Gastroesophageal sphincter (tissue), 4 donors: ENCODE results near the gene ENO2. TPM values are rescaled to one million over a fixed set of nuclear protein-coding genes. Genes with fewer than 3 reads are reported as not detected.

Source experiments
- ATAC-seq: fragments of 150-250 bp; one replicate; pipeline ENCODE4 v1.9.1; 2016; ENCODE audit warnings: mild to moderate bottlenecking, moderate library complexity
- H3K27ac ChIP-seq, 4 donors: fragments of 200-600 bp; sonication (generic) in 3 of 4; 1 replicate in 3 of 4; 2 replicates in 1 of 4; pipeline ENCODE4 v1.5.1; 2016 to 2019
- H3K27me3 ChIP-seq: fragments of 200-600 bp; sonication (generic); one replicate; pipeline ENCODE4 v1.5.1; 2019
- H3K36me3 ChIP-seq, 2 donors: fragments of 200-600 bp; sonication (generic); one replicate each; pipeline ENCODE4 v1.5.1; 2019; ENCODE audit warnings: control low read depth in 1 of 2
- H3K4me1 ChIP-seq, 3 donors: fragments of 200-600 bp; sonication (generic); 1 replicate in 2 of 3; 2 replicates in 1 of 3; pipeline ENCODE4 v1.5.1; 2016 to 2019; ENCODE audit warnings: control low read depth in 2 of 3
- H3K4me3 ChIP-seq, 2 donors: fragments of 200-600 bp; sonication (generic); one replicate each; pipeline ENCODE4 v1.5.1; 2019; ENCODE audit warnings: mild to moderate bottlenecking in 1 of 2, moderate library complexity in 1 of 2
- H3K9me3 ChIP-seq, 3 donors: fragments of 200-600 bp; sonication (generic); one replicate each; pipeline ENCODE4 v1.5.1; 2017 to 2019; ENCODE audit warnings: control low read depth in 2 of 3
- CTCF ChIP-seq, 4 experiments: fragments of 200-600 bp in 2 of 4; fragments of 450-650 bp in 2 of 4; sonication (generic) in 1 of 4; IDR thresholded peaks; one replicate each; pipeline ENCODE4 v1.5.1; 2017 to 2019; ENCODE audit warnings: antibody characterized with exemption in 4 of 4, mild to moderate bottlenecking in 2 of 4, moderate library complexity in 2 of 4
- EP300 ChIP-seq: sonication (generic); formaldehyde crosslinking; IDR thresholded peaks from one replicate; pipeline ENCODE4 v1.6.1; 2017; ENCODE audit warnings: antibody characterized with exemption, mild to moderate bottlenecking
- POLR2A ChIP-seq, 2 donors: fragments of 450-650 bp; IDR thresholded peaks; one replicate each; pipeline ENCODE4 v1.6.1; 2017; ENCODE audit warnings: antibody characterized with exemption in 2 of 2, mild to moderate bottlenecking in 2 of 2, moderate library complexity in 1 of 2
- POLR2AphosphoS5 ChIP-seq: sonication (generic); formaldehyde crosslinking; IDR thresholded peaks from one replicate; pipeline ENCODE4 v1.6.1; 2017; ENCODE audit warnings: antibody characterized with exemption
- WGBS, 2 donors: methylation state at CpG; one replicate each; pipeline ENCODE4 v1.1.5; 2018; ENCODE audit warnings: low coverage in 1 of 2; 5-methylcytosine and 5-hydroxymethylcytosine counted together
- total RNA-seq, 4 donors: library from RNA; depleted of rRNA; stranded (reverse); fragments of >200 nt; gene quantifications; one replicate each; pipeline ENCODE4 v1.1.0, GENCODE V29; 2016

Gene ENO2
- total RNA-seq, 4 donors from 2014 or later: 31.2 to 68.2 (median 43.5) TPM

GRCh38 chr12:6959058-6959804, 44.9 kb downstream of the ENO2 start:
- peaks cover 0 to 51% (median 5%) of the 10 kb centered on the region in 3 donors for H3K4me1 ChIP-seq
- H3K9me3 ChIP-seq: no peaks in the 10 kb centered on the region
- peak overlapping the region in 2 of 4 donors; percentile 31 to 81 for H3K27ac ChIP-seq
- H3K4me3 ChIP-seq: no peak overlapping the region
- no peaks in the 10 kb centered on the region for H3K27me3 ChIP-seq
- H3K36me3 ChIP-seq: no peaks in the 10 kb centered on the region
- 67 to 83% methylated on average over 3 to 7 of the region's 24 CpGs for WGBS, 2 donors
- TF ChIP-seq CTCF (IDR thresholded peaks at IDR 0.05) (no peak), POLR2A (IDR thresholded peaks at IDR 0.05) (no peak), POLR2AphosphoS5 (no peak), EP300 (no peak)
- peak; percentile 20 for ATAC-seq

GRCh38 chr12:6959805-6960592, 45.6 kb downstream of the ENO2 start:
- peaks cover 0 to 5% of the 10 kb centered on the region in 2 donors for H3K36me3 ChIP-seq
- no peak for ATAC-seq
- peaks cover 0 to 58% (median 9%) of the 10 kb centered on the region in 3 donors for H3K4me1 ChIP-seq
- H3K9me3 ChIP-seq: no peaks in the 10 kb centered on the region
- peak overlapping the region in 1 of 4 donors; percentile 81 for H3K27ac ChIP-seq
- TF ChIP-seq EP300 (no peak), POLR2A (IDR thresholded peaks at IDR 0.05) (no peak), POLR2AphosphoS5 (no peak), CTCF (IDR thresholded peaks at IDR 0.05) (no peak)
- H3K4me3 ChIP-seq: no peak overlapping the region
- no peaks in the 10 kb centered on the region for H3K27me3 ChIP-seq
- WGBS, 2 donors: 100% methylated on average over 2 of the region's 26 CpGs; no CpG with 5 or more reads in 1 of the 2 donors

GRCh38 chr12:6960593-6961277, 46.4 kb downstream of the ENO2 start:
- 59% methylated on average over 5 of the region's 13 CpGs; no CpG with 5 or more reads in 1 of the 2 donors for WGBS, 2 donors
- H3K9me3 ChIP-seq: no peaks in the 10 kb centered on the region
- H3K4me1 ChIP-seq: peaks cover 0 to 63% (median 9%) of the 10 kb centered on the region in 3 donors
- no peaks in the 10 kb centered on the region for H3K27me3 ChIP-seq
- TF ChIP-seq POLR2A (IDR thresholded peaks at IDR 0.05): no peak
- TF ChIP-seq CTCF (IDR thresholded peaks at IDR 0.05): no peak
- no peak for TF ChIP-seq POLR2AphosphoS5
- TF ChIP-seq EP300: no peak
- peak overlapping the region in 3 of 4 donors; percentile 63 to 82 (median 81) for H3K27ac ChIP-seq
- ATAC-seq: no peak
- peaks cover 0 to 13% of the 10 kb centered on the region in 2 donors for H3K36me3 ChIP-seq
- H3K4me3 ChIP-seq: peak overlapping the region in 1 of 2 donors; percentile 26

GRCh38 chr12:6961278-6961694, 46.9 kb downstream of the ENO2 start:
- H3K9me3 ChIP-seq: no peaks in the 10 kb centered on the region
- TF ChIP-seq POLR2A (IDR thresholded peaks at IDR 0.05) (peak in 1 of 2 donors; percentile 11), CTCF (IDR thresholded peaks at IDR 0.05) (no peak), POLR2AphosphoS5 (no peak), EP300 (no peak)
- ATAC-seq: no peak
- peaks cover 0 to 63% (median 9%) of the 10 kb centered on the region in 3 donors for H3K4me1 ChIP-seq
- WGBS, 2 donors: 48% methylated on average over 8 of the region's 24 CpGs; no CpG with 5 or more reads in 1 of the 2 donors
- no peaks in the 10 kb centered on the region for H3K27me3 ChIP-seq
- peaks cover 0 to 18% of the 10 kb centered on the region in 2 donors for H3K36me3 ChIP-seq
- peak overlapping the region in 3 of 4 donors; percentile 63 to 82 (median 81) for H3K27ac ChIP-seq
- H3K4me3 ChIP-seq: peak overlapping the region in 1 of 2 donors; percentile 26
